K562 (cell line): ENCODE results near the gene STIL. TPM values are rescaled to one million over a fixed set of nuclear protein-coding genes. Genes with fewer than 3 reads are reported as not detected.

Experiments
- BHLHE40 ChIP-seq: IDR thresholded peaks from 2 replicates; pipeline ENCODE4 v1.6.1; 2011; ENCODE audit warnings: low read length, improper control_type of control experiment
- GABPA ChIP-seq: fragments of 200-800 bp; sonication (Bioruptor generic); conservative IDR thresholded peaks from 2 replicates; pipeline ENCODE4 v1.6.1; 2016; ENCODE audit warnings: low read depth, missing genetic modification characterization, missing compliant biosample characterization
- GTF2A2 ChIP-seq: IDR thresholded peaks from 2 replicates; pipeline ENCODE4 v1.6.1; 2016; ENCODE audit warnings: mild to moderate bottlenecking, missing genetic modification characterization, missing compliant biosample characterization
- MEF2D ChIP-seq: conservative IDR thresholded peaks from 2 replicates; pipeline ENCODE4 v1.6.1; 2016; ENCODE audit warnings: low read depth, missing genetic modification characterization, missing compliant biosample characterization
- NFRKB ChIP-seq: fragments of 450-650 bp; IDR thresholded peaks from 2 replicates; pipeline ENCODE4 v1.6.1; 2016; ENCODE audit warnings: low read depth
- POLR3G ChIP-seq: IDR thresholded peaks from 2 replicates; pipeline ENCODE4 v1.6.1; 2011; ENCODE audit not compliant: insufficient read length, insufficient replicate concordance; ENCODE audit errors: extremely low read depth
- RBM17 ChIP-seq: fragments of 200-400 bp; formaldehyde crosslinking; IDR thresholded peaks from 2 replicates; pipeline ENCODE4 v1.6.1; 2017; ENCODE audit warnings: low read depth, mild to moderate bottlenecking, low read length, borderline replicate concordance
- WHSC1 ChIP-seq: IDR thresholded peaks from one replicate; pipeline ENCODE4 v1.6.1; 2012; ENCODE audit warnings: low read length, control low read depth, inconsistent platforms
- ZFP1 ChIP-seq: fragments of 450-650 bp; formaldehyde crosslinking; IDR thresholded peaks from 2 replicates; pipeline ENCODE4 v1.4.0; 2020; ENCODE audit warnings: mild to moderate bottlenecking, mixed read lengths
- polyA plus RNA-seq, 8 experiments: library from polyadenylated mRNA; depleted of rRNA in 4 of 8; stranded (reverse) in 5 of 8; unstranded in 3 of 8; fragments of >200 nt; fragmentation: Nextera tagmentation in 2 of 8; fragmentation: Illumina TruSeq in 1 of 8; extraction: Ambion mirVana in 2 of 8; extraction: Trizol in 1 of 8; gene quantifications; 2 replicates each; pipeline versions ENCODE4 v1.2.1 to v1.2.3, GENCODE V29; 2011 to 2014; ENCODE audit warnings: inconsistent platforms in 1 of 8, missing spikeins in 1 of 8
- total RNA-seq, 7 experiments: library from RNA; depleted of rRNA in 6 of 7; stranded (reverse); fragments of >200 nt in 6 of 7; fragmentation: Illumina TruSeq in 2 of 7; extraction: Trizol in 2 of 7; gene quantifications; 2 replicates each; pipeline versions ENCODE4 v1.2.1 to v1.2.3, GENCODE V29; 2011 to 2021; ENCODE audit warnings: low replicate concordance in 1 of 7
- TF ChIP-seq, protein P1 (sequence below): fragments of 450-650 bp; formaldehyde crosslinking; IDR thresholded peaks from 2 replicates; pipeline ENCODE4 v1.4.0; 2020; ENCODE audit warnings: mild to moderate bottlenecking, mixed read lengths

Gene STIL
- total and polyA plus RNA-seq, 9 of the 15 experiments (the other 6 are each of a cell fraction or from before 2014, with no cell fraction given) = 10.5 to 77.4 (median 39.6) TPM

DNA sequence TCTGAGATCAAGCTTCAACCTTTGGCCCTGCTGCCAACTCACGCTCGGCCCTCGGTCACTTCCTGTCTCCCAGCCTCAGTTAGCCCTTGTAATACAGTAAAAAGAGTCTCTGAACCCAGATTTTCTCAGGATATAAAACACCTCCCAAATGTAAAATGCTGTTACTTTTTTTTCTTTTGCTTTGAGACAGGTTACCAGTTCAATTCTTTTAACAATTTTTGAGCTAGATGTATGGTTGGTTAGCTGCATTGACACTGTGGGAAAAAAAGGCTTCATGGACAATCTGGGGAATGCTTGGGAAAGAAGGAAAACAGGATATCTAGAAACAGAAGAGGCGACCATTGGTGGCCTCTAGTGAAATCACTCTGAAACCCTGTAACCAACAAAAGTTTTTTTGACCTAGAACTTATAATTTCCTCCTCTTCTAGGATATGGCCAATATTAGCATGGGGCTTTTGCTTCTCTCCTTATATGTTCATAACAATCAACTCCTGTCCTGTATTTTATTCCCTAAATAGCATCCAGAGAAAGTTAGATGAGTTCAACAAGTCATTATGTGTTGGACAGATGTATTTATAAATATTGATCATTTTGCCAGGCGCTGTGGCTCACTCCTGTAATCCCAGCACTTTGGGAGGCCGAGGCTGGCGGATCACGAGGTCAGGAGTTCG lies 21.0 kb upstream of the STIL start (continued):
- TF ChIP-seq, protein P1, sequence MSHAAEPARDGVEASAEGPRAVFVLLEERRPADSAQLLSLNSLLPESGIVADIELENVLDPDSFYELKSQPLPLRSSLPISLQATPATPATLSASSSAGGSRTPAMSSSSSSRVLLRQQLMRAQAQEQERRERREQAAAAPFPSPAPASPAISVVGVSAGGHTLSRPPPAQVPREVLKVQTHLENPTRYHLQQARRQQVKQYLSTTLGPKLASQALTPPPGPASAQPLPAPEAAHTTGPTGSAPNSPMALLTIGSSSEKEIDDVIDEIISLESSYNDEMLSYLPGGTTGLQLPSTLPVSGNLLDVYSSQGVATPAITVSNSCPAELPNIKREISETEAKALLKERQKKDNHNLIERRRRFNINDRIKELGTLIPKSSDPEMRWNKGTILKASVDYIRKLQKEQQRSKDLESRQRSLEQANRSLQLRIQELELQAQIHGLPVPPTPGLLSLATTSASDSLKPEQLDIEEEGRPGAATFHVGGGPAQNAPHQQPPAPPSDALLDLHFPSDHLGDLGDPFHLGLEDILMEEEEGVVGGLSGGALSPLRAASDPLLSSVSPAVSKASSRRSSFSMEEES (CRISPR knock-in tag) = peak; percentile 66
- no peak for TF ChIP-seq RBM17
- no peak for TF ChIP-seq WHSC1
- TF ChIP-seq POLR3G = no peak
- no peak for TF ChIP-seq GTF2A2 (tag)
- TF ChIP-seq GABPA = 0 out of 2 replicates have a peak, but pooled peaks have one; percentile 7
- peak; percentile 81 for TF ChIP-seq NFRKB
- no peak for TF ChIP-seq MEF2D (tag)
- no peak for TF ChIP-seq BHLHE40
- TF ChIP-seq ZFP1 (CRISPR knock-in tag) = no peak
